Measurements from ENCODE around the gene LRCH1.

The LRCH1 gene

GRCh38 chr13:46622630-46623256 is 69.8 kb downstream of the LRCH1 start:
- peak; percentile 25 for DNase-seq (ENCODE audit: low read depth)
- no peak for TF ChIP-seq CTCF (IDR thresholded peaks at IDR 0.05; ENCODE audit: insufficient read depth, low read depth, low read length, missing control alignments)
- H3K4me3 ChIP-seq (ENCODE audit: low read length), result no peak overlapping the region

- no peak overlapping the region for H3K4me3 ChIP-seq (ENCODE audit: low read length)
- TF ChIP-seq CTCF (IDR thresholded peaks at IDR 0.05; ENCODE audit: insufficient read depth, low read depth, low read length, missing control alignments), result no peak
- DNase-seq (ENCODE audit: low read depth), result no peak
Observed at GRCh38 chr13:46624353-46624752, 71.4 kb downstream of the LRCH1 start.

GRCh38 chr13:46624821-46625220 is 71.9 kb downstream of the LRCH1 start:
- DNase-seq (ENCODE audit: low read depth), result no peak
- no peak overlapping the region for H3K4me3 ChIP-seq (ENCODE audit: low read length)
- no peak for TF ChIP-seq CTCF (IDR thresholded peaks at IDR 0.05; ENCODE audit: insufficient read depth, low read depth, low read length, missing control alignments)

- DNase-seq (ENCODE audit: low read depth), result no peak
Observed at GRCh38 chr13:46627462-46627861, 74.5 kb downstream of the LRCH1 start.

GRCh38 chr13:46628622-46629365 is 75.8 kb downstream of the LRCH1 start:
- no peak for TF ChIP-seq CTCF (IDR thresholded peaks at IDR 0.05; ENCODE audit: insufficient read depth, low read depth, low read length, missing control alignments)
- no peak overlapping the region for H3K4me3 ChIP-seq (ENCODE audit: low read length)
- DNase-seq (ENCODE audit: low read depth), result no peak

More at GRCh38 chr13:46627462-46627861, 74.5 kb downstream of the LRCH1 start:
- TF ChIP-seq CTCF (IDR thresholded peaks at IDR 0.05; ENCODE audit: insufficient read depth, low read depth, low read length, missing control alignments), result no peak
- no peak overlapping the region for H3K4me3 ChIP-seq (ENCODE audit: low read length)

GRCh38 chr13:46629811-46630413 is 76.9 kb downstream of the LRCH1 start:
- H3K4me3 ChIP-seq (ENCODE audit: low read length), result no peak overlapping the region
- DNase-seq (ENCODE audit: low read depth), result no peak
- TF ChIP-seq CTCF (IDR thresholded peaks at IDR 0.05; ENCODE audit: insufficient read depth, low read depth, low read length, missing control alignments), result no peak
